GM10248 (cell line): Measurements from ENCODE around the gene PROCA1.

Experiments used
- CTCF ChIA-PET: fragments of 300-600 bp; sonication (Branson Sonifier 250); formaldehyde crosslinking; extraction: SDS; loops from one replicate; lab custom pipeline; 2021; ENCODE audit warnings: antibody characterized with exemption; lab: Yijun Ruan, JAX
- POLR2A ChIA-PET: fragments of 350-650 bp; sonication (Branson Sonifier 250); formaldehyde crosslinking; extraction: SDS; loops from one replicate; lab custom pipeline; 2020; ENCODE audit warnings: antibody characterized with exemption; lab: Yijun Ruan, JAX
- DNase-seq: peaks from one replicate; pipeline ENCODE4 v3.0.0; 2012; ENCODE audit errors: extremely low spot score
- TF ChIP-seq, protein P1 (sequence below): IDR thresholded peaks from 2 replicates; pipeline ENCODE4 v1.5.1; 2012; ENCODE audit warnings: mild to moderate bottlenecking, low read depth; ENCODE audit errors: extremely low read depth, missing control alignments, control extremely low read depth

Gene PROCA1, protein sequence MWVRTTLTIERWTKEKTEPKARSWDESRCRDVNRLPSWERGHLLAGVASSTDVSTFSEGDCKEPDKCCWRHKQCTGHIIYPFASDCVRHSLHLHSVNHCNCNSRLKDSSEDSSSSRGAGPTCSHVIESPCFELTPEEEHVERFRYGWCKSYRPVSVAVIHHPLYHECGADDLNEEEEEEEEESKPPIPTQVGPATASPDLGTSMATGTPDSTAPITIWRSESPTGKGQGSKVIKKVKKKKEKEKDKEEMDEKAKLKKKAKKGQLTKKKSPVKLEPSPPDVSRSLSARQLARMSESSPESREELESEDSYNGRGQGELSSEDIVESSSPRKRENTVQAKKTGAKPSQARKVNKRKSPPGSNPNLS

DNA sequence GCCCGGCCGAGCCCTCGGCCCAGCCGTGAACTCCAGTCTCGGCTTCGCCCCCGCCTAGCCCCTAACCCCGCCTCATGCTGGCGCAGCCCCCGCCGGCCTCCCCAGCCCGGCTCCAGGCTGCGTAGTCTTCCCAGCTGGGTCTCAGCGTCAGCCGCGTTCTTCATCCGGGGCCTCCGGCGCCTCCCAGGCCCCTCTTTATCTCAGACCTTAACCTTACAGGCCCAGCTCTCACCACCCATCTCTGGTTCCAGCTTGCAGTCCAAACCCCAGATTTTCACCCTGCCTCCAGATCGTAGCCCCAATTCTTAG is at the start of gene PROCA1:
Gene PROCA1, minus strand, starts transcription at position 166 of the 309 bp plus-strand sequence. CDS start 228 bp downstream, outside the sequence.
- ChIA-PET POLR2A (interaction anchor here (0.6 to 1.8 kb wide), 6 partner anchors 8 to 379 kb away, joined by 3 to 21 read pairs (median 4); partner anchors contain the start of gene RPL23A), CTCF (interaction anchor here (1.0 to 4.0 kb wide), 11 partner anchors 9 to 405 kb away, joined by 3 to 25 read pairs (median 4); partner anchors contain the start of genes RPL23A and TLCD1)
- DNase-seq = peak; percentile 45
- TF ChIP-seq, protein P1, sequence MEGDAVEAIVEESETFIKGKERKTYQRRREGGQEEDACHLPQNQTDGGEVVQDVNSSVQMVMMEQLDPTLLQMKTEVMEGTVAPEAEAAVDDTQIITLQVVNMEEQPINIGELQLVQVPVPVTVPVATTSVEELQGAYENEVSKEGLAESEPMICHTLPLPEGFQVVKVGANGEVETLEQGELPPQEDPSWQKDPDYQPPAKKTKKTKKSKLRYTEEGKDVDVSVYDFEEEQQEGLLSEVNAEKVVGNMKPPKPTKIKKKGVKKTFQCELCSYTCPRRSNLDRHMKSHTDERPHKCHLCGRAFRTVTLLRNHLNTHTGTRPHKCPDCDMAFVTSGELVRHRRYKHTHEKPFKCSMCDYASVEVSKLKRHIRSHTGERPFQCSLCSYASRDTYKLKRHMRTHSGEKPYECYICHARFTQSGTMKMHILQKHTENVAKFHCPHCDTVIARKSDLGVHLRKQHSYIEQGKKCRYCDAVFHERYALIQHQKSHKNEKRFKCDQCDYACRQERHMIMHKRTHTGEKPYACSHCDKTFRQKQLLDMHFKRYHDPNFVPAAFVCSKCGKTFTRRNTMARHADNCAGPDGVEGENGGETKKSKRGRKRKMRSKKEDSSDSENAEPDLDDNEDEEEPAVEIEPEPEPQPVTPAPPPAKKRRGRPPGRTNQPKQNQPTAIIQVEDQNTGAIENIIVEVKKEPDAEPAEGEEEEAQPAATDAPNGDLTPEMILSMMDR = no peak

DNA sequence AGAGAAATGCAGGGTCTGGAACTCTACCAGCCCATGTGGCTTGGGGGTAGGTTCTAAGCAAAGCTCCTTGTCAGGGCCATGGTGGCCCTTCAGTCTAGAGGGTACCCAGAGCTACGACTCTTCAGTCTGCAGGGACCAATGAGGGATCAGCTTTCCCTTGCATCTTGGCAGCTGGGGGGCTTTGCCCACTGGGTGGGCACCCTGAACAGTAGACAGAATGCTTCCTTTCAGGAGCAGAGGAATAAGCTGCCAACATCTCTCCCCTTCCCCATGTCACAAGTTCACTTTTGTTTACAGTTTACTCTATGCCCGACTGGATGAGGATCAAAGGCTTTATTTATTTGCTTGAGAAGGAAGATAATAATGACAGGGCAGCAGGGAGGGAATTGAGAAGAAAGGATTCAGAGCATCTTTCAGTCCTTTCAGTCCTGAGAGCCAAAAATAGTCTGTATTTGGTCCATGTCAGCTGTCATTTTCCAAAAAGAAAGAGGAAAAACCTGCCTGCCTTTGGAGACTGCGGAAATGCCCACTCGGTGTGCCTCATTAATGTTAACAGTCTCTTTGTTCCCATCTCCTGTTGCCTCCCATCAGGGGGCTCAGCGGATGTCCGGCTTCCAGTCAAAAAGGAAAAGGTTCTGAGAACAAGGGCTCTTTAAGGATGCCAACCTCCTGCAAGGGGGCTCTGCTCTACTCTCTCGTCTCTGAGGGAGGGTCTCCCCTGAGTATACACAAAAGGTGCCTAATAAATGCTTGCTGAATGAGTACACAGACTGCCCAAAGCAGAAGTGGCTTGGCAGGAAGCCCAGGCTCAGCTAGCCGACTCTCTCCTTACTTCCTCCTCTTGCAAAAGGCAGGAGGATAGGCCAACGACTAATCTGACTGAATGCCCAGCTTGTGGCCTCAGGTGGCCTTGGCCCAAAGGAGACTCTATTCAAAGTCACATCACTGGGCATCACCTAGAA is 49.2 kb upstream of the PROCA1 start:
- POLR2A ChIA-PET = interaction anchor here (0.6 to 3.8 kb wide), 5 partner anchors 9 to 133 kb away, joined by 3 to 16 read pairs (median 5); partner anchors contain the start of gene TLCD1
- DNase-seq = no peak
- TF ChIP-seq, protein P1 = no peak
- CTCF ChIA-PET = interaction anchor here (1.5 to 7.2 kb wide), 8 partner anchors 13 to 193 kb away, joined by 3 to 210 read pairs (median 54); partner anchors contain the start of genes DHRS13, FLOT2, NEK8 and TLCD1

DNA sequence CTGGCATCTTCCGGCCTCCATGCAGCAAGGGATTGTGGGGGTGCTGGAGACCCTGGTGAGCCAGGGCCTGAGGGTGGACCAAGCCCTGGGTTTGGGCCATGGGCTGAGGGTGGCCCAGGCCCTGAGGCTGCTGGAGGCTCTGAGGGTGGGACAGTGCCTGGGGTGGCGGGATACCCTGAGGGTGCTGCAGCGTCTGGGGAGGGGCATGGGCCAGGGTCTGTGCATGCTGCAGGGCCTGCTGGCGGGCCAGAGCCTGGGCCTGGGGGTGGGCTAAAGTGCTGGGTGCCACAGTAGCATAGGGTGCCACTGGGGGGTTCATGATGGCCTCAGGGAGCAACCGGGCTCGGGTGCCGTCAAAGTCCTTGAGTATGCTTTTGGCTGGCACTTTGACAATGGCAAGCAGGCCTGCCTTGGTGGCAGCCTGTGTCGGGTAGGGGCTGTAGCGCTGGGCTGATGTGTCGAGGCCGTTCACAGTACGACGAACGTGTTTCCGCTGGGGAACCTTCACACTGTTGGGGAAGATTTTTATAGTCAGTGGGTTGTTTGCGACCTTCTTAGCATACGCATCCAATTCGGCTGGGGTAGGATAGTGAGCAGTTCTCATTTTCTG is 47.7 kb upstream of the PROCA1 start:
- ChIA-PET POLR2A (interaction anchor here (0.6 kb wide), 1 partner anchor 8 kb away, joined by 3 read pairs; no protein-coding TSS in a partner anchor), CTCF (interaction anchor here (6.2 to 7.2 kb wide), 3 partner anchors 11 to 32 kb away, joined by 68 to 210 read pairs (median 94); partner anchors contain the start of genes NEK8, TLCD1 and TRAF4)
- TF ChIP-seq, protein P1 = no peak

DNA sequence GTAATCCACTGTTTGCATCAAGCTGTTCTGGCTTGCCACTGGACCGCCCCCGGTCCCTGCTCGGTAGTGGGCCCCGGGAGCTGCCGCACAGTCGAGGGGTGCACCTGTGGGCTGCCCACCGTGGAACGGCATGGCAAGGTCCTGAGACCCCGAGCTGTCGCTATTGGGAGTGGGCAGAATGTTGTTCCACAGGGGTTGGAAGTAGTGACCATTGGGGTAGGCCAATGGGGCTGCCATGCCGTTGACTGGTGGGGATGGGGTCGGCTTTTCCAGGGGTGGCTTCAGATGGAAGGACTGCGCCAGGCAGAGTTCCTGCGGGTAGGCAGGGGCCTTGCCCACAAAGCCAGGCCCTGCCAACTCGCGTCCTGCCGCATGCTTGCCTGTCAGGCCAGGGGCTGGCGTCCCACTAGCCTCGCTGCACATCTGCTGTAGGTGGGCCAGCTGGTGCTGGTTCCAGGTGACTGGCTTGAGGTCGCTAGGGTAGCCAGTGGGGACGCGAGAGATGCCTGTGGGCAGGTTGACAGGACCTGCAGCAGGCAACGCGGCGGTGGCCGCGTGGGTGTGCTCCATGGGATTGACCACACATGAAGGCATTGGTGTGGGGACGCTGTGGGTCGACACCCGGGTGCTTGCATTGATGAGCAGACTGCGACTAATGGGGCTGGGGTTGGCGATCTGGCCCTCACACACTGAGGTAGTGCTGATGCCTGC is 46.9 kb upstream of the PROCA1 start:
- TF ChIP-seq, protein P1 = no peak
- ChIA-PET CTCF (interaction anchor here (1.2 to 1.3 kb wide), 2 partner anchors 9 to 10 kb away, joined by 3 to 4 read pairs; no protein-coding TSS in a partner anchor), POLR2A (interaction anchor here (2.4 kb wide), 1 partner anchor 32 kb away, joined by 8 read pairs; the partner anchor contains the start of gene TLCD1)
- no peak for DNase-seq

More for the DNA sequence above, 47.7 kb upstream of the PROCA1 start:
- no peak for DNase-seq

DNA sequence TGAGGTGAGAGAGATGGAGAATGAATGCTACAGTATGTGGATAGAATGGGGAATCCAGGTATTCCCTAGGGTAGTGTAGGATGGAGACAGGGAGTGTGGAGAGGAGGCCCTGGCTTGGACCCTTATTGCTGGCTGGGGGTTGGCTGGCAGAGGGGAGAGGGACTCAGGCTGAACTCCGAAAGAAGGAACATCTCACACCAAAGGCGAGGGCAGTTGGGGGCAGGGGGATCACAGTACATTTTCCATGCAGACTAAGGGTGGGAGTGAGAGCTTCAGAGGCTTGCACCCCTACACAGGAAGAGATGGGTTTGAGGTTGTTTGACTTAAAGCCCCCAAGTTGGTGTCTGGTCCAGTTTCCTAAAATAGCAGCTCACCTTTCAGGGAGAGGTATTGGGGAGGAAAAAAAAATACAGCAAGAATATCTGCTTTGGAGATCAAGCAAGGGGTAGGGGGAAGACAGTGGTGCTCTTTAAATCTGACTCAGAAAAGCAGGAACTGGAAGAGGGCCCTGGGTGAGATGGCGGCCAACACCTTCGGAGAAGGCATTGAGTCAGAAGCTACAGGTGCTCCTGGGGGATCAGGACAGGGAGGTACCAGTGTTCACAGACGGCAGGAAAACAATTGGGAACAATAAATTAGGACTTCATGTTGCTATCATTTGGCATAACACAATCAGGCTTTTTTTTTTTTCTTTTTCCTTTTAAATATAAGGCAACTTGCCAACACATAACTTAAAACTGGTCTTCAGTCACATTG is 44.5 kb upstream of the PROCA1 start:
- no peak for DNase-seq
- POLR2A ChIA-PET = interaction anchor here (1.0 to 2.4 kb wide), 3 partner anchors 15 to 45 kb away, joined by 3 to 8 read pairs (median 4); partner anchors contain the start of genes PROCA1 and TLCD1
- CTCF ChIA-PET = interaction anchor here (0.7 kb wide), 1 partner anchor 30 kb away, joined by 3 read pairs; no protein-coding TSS in a partner anchor
- TF ChIP-seq, protein P1 = no peak
